ENCODE measurements around the gene TAF3.

Gene TAF3

DNA sequence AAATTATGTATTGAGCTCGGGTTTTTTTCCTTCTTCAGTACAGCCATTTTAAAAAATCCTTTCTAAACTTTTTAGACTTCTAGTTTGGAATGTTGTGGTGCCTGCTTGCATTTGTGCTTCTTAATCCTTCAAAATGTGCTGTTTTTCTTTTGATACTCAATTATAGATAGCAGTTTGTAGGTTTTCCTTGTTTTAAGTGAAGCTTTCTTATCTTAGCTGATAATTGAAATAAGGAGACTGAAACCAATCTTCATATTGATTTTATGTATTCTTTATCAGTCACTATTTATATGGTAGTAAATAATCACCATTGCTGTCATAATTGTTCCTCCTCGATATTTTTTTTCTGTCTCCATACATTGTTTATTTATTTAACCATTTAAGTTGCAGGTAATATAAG is 56.6 kb downstream of the TAF3 start:
- H3K4me2 ChIP-seq (ENCODE audit: low read depth, low read length, poor library complexity, severe bottlenecking) = no peak overlapping the region
- H3K27me3 ChIP-seq (ENCODE audit: low read length) = no peaks in the 10 kb centered on the region
- peaks cover 13% of the 10 kb centered on the region; the same call in 1 of the 2 replicates for H4K20me1 ChIP-seq (ENCODE audit: low read depth, low read length)
- no peaks in the 10 kb centered on the region for H3K9me2 ChIP-seq (replicated peaks; ENCODE audit: insufficient read depth, low read length)
- H3K4me3 ChIP-seq (ENCODE audit: insufficient read depth, low read length, poor library complexity, severe bottlenecking) = no peak overlapping the region
- H3K79me2 ChIP-seq (ENCODE audit: insufficient read depth, low read length) = no peaks in the 10 kb centered on the region; the same call in 1 of the 2 replicates
- H3K36me3 ChIP-seq (ENCODE audit: low read length) = no peaks in the 10 kb centered on the region
- no peak overlapping the region for H2AFZ ChIP-seq (ENCODE audit: low read depth, low read length, severe bottlenecking)
- H3K9ac ChIP-seq (ENCODE audit: low read length) = no peak overlapping the region
- no peaks in the 10 kb centered on the region for H3K9me3 ChIP-seq (ENCODE audit: insufficient read depth, low read length)
- H3F3A ChIP-seq (ENCODE audit: insufficient read depth) = 0 out of 2 replicates have a peak, but pooled peaks cover 5% of the 10 kb centered on the region
- H3K27ac ChIP-seq (ENCODE audit: low read depth, low read length) = no peak overlapping the region
- TF ChIP-seq CTCF (IDR thresholded peaks at IDR 0.05; ENCODE audit: insufficient read depth, low read length, poor library complexity, severe bottlenecking) (no peak), EZH2phosphoT487 (conservative IDR thresholded peaks at IDR 0.05; ENCODE audit: low read length) (no peak)

GRCh38 chr10:7876541-7877127 is 58.3 kb downstream of the TAF3 start:
- Histone ChIP-seq H3K4me3 (ENCODE audit: insufficient read depth, low read length, poor library complexity, severe bottlenecking) (no peak overlapping the region), H2AFZ (ENCODE audit: low read depth, low read length, severe bottlenecking) (no peak overlapping the region), H3K79me2 (ENCODE audit: insufficient read depth, low read length) (no peaks in the 10 kb centered on the region; the same call in 1 of the 2 replicates), H3K27me3 (ENCODE audit: low read length) (no peaks in the 10 kb centered on the region), H3K36me3 (ENCODE audit: low read length) (no peaks in the 10 kb centered on the region), H3K9me3 (ENCODE audit: insufficient read depth, low read length) (no peaks in the 10 kb centered on the region), H3F3A (ENCODE audit: insufficient read depth) (no peaks in the 10 kb centered on the region), H3K9ac (ENCODE audit: low read length) (no peak overlapping the region), H4K20me1 (ENCODE audit: low read depth, low read length) (peaks cover 10% of the 10 kb centered on the region; the same call in 1 of the 2 replicates), H3K9me2 (replicated peaks; ENCODE audit: insufficient read depth, low read length) (no peaks in the 10 kb centered on the region), H3K27ac (ENCODE audit: low read depth, low read length) (no peak overlapping the region), H3K4me2 (ENCODE audit: low read depth, low read length, poor library complexity, severe bottlenecking) (no peak overlapping the region)
- TF ChIP-seq CTCF (IDR thresholded peaks at IDR 0.05; ENCODE audit: insufficient read depth, low read length, poor library complexity, severe bottlenecking) = no peak
- TF ChIP-seq EZH2phosphoT487 (conservative IDR thresholded peaks at IDR 0.05; ENCODE audit: low read length) = no peak

- H3F3A ChIP-seq (ENCODE audit: insufficient read depth) = no peaks in the 10 kb centered on the region
- H3K4me2 ChIP-seq (ENCODE audit: low read depth, low read length, poor library complexity, severe bottlenecking) = no peak overlapping the region
- TF ChIP-seq CTCF (IDR thresholded peaks at IDR 0.05; ENCODE audit: insufficient read depth, low read length, poor library complexity, severe bottlenecking) = no peak
- TF ChIP-seq EZH2phosphoT487 (conservative IDR thresholded peaks at IDR 0.05; ENCODE audit: low read length) = no peak
- H3K9me3 ChIP-seq (ENCODE audit: insufficient read depth, low read length) = no peaks in the 10 kb centered on the region
- no peaks in the 10 kb centered on the region for H3K9me2 ChIP-seq (replicated peaks; ENCODE audit: insufficient read depth, low read length)
- H3K27ac ChIP-seq (ENCODE audit: low read depth, low read length) = no peak overlapping the region
- H3K79me2 ChIP-seq (ENCODE audit: insufficient read depth, low read length) = no peaks in the 10 kb centered on the region; the same call in 1 of the 2 replicates
- H3K4me3 ChIP-seq (ENCODE audit: insufficient read depth, low read length, poor library complexity, severe bottlenecking) = no peak overlapping the region
- H3K27me3 ChIP-seq (ENCODE audit: low read length) = no peaks in the 10 kb centered on the region
- H2AFZ ChIP-seq (ENCODE audit: low read depth, low read length, severe bottlenecking) = no peak overlapping the region
- no peaks in the 10 kb centered on the region for H4K20me1 ChIP-seq (ENCODE audit: low read depth, low read length)
- H3K36me3 ChIP-seq (ENCODE audit: low read length) = no peaks in the 10 kb centered on the region
- H3K9ac ChIP-seq (ENCODE audit: low read length) = no peak overlapping the region
Measured at GRCh38 chr10:7881119-7881518, 62.8 kb downstream of the TAF3 start.

Data from SU-DHL-6 (cell line).